Muscle layer of colon (tissue), 2 donors: ENCODE results near the gene CEP85L.

Experiments used
- H3K27ac ChIP-seq: one replicate; pipeline ENCODE4 v1.7.0; 2013; ENCODE audit warnings: low read depth, mild to moderate bottlenecking, low read length, moderate library complexity
- H3K27me3 ChIP-seq, 2 donors: one replicate each; pipeline ENCODE4 v1.7.0; 2013; ENCODE audit warnings: low read length in 2 of 2, mild to moderate bottlenecking in 2 of 2; ENCODE audit not compliant: insufficient read depth in 2 of 2, control insufficient read depth in 1 of 2
- H3K36me3 ChIP-seq: one replicate; pipeline ENCODE4 v1.7.0; 2013; ENCODE audit warnings: mild to moderate bottlenecking, low read length; ENCODE audit not compliant: insufficient read depth
- H3K4me1 ChIP-seq: one replicate; pipeline ENCODE4 v1.7.0; 2013; ENCODE audit warnings: mild to moderate bottlenecking, low read length; ENCODE audit not compliant: insufficient read depth
- H3K4me3 ChIP-seq, 2 donors: one replicate each; pipeline ENCODE4 v1.7.0; 2013; ENCODE audit warnings: low read length in 2 of 2, low read depth in 1 of 2, mild to moderate bottlenecking in 1 of 2, moderate library complexity in 1 of 2
- H3K9ac ChIP-seq: one replicate; pipeline ENCODE4 v1.7.0; 2013; ENCODE audit warnings: low read length
- H3K9me3 ChIP-seq: one replicate; pipeline ENCODE4 v1.7.0; 2013; ENCODE audit warnings: mild to moderate bottlenecking, low read length
- donor health status: abdominal sarcoma.
- donor health status: Adenocarcinoma of cecum.

Gene CEP85L

DNA sequence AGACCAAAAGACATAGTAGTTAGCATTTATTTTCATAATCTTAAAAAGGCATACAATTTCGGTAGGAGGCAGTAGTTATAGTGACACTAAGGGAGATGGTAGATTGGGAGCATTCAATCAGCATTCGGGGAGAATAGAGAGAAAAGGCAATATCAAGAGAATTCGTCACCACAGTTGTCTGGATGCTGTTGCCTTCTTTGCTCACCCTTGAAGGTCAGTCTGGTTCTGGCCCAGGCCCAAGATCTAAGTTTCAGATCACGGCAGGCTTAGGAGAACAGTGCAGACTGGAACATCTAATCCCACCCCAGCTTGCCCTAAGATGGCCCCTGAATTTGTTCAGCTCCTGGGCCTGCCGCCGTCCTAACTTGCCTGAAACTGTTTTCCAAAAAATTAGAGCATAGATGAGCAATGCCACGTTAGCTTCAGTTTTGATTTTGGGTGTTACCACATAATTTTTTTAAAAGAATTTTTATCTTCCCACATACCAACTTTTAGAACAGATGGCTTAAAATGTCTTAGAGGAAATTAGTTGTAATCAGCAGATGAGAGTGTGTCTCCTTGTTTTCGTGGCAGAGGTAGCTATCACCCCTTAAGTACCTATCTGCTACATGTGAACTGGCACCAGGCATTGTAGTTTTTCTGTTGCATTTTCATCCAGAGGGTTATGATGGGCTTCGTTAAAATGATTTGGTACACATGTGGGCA is 8.3 kb upstream of the CEP85L start:
- Histone ChIP-seq H3K4me3 (no peak overlapping the region), H3K4me1 (no peaks in the 10 kb centered on the region), H3K9me3 (no peaks in the 10 kb centered on the region), H3K9ac (no peak overlapping the region), H3K27me3 (no peaks in the 10 kb centered on the region), H3K36me3 (no peaks in the 10 kb centered on the region), H3K27ac (no peak overlapping the region)

DNA sequence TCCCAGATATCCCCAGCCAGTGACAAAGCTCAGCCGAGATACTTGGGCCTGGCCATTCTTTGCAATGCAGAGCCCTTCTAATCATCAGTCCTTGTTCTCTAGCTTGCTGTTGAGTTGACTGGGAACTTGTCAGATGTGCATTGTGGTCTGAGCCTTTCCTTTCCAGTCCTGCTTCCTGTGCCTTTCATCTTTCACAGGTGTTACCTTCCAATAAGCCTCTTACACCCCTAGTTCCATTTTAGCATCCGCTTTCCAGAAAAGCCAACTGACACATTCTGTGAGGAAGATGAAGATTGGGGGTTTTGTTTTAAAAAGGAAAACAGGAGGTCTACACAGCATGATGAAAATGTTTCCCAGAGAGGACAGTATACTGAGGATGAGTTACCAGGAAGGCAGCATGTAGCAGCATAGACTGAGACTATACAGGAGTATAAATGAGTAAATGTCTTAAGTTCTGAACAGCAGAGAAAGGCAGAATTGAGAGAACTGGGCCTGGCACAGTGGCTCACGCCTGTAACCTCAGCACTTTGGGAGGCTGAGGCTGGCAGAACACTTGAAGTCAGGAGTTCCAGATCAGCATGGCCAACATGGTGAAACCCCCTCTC is 5.6 kb upstream of the CEP85L start:
- H3K9ac ChIP-seq = no peak overlapping the region
- no peaks in the 10 kb centered on the region for H3K4me1 ChIP-seq
- H3K27me3 ChIP-seq = no peaks in the 10 kb centered on the region
- H3K4me3 ChIP-seq = no peak overlapping the region
- no peak overlapping the region for H3K27ac ChIP-seq
- H3K9me3 ChIP-seq = no peaks in the 10 kb centered on the region
- H3K36me3 ChIP-seq = no peaks in the 10 kb centered on the region

DNA sequence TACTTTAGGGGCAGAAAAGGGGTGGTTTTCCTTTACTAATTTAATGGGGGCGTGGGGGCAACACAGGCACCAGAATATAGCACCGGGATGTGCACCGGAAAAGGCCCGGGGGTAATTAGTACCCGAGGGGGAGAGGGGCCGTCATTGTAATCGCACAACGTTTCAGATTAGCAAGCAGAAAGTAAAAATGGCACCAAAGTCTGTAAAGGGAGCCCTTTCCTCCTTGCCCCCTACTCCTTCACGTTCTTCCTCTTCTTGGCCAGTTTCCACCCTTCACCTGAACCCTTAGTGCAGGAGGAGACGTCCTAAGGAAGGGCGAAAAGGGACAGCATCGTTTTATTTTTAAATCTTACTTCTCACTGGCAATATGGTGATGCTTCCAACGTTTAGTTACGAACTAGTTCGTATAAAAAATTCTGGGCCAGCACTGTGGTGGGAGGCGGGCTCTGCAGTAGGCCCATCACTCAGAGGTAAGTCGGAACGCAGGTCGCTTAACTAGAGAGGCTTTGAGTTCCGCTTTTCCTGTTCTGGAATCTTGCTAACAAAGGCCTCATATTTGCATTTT is 742 bp upstream of the CEP85L start:
- H3K4me1 ChIP-seq = peaks cover 9% of the 10 kb centered on the region

DNA sequence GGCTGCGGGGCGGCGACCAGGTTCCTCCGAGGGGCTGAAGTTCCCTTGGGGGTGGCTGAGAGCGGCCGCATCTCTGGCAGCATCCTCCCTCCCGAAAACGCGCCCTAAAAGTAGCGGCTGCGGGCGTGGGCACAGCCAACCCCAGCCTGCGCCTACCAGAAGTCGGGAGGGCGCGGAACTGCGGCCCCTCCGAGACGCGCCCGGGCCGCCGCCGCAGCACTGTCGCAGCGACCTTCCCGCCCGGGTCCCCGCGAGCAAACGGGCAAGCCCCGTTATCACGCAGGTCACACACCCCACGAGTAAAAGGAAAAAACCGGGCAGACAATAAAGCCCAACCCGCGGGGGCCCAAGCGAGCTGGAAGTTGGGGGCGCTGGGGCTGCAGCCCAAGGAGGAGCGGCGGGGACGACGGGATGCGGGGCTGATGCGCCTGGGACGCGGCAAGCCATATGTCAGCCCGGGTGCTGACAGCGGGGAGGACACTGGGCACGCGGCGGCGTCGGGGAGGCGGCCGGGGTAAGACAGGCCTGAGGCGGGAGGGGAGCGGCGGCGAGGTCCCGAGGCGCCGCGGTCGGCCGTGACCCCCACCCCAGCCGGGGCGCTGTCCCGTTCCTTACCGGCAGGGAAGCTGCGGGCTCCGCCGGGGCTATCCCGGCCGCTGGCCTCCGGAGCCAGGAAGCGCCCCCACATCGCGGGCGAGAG is 659 bp downstream of the CEP85L start:
- Histone ChIP-seq H3K36me3 (no peaks in the 10 kb centered on the region), H3K9ac (peak overlapping the region; percentile 38), H3K4me1 (peaks cover 9% of the 10 kb centered on the region), H3K9me3 (no peaks in the 10 kb centered on the region), H3K4me3 (peak overlapping the region; percentile 78 to 90), H3K27ac (peak overlapping the region; percentile 77), H3K27me3 (no peaks in the 10 kb centered on the region)

More for the DNA sequence above, 742 bp upstream of the CEP85L start:
- Histone ChIP-seq H3K27me3 (no peaks in the 10 kb centered on the region), H3K9ac (peak overlapping the region; percentile 54), H3K27ac (peak overlapping the region; percentile 68), H3K9me3 (no peaks in the 10 kb centered on the region), H3K36me3 (no peaks in the 10 kb centered on the region), H3K4me3 (peak overlapping the region; percentile 78 to 90)

DNA sequence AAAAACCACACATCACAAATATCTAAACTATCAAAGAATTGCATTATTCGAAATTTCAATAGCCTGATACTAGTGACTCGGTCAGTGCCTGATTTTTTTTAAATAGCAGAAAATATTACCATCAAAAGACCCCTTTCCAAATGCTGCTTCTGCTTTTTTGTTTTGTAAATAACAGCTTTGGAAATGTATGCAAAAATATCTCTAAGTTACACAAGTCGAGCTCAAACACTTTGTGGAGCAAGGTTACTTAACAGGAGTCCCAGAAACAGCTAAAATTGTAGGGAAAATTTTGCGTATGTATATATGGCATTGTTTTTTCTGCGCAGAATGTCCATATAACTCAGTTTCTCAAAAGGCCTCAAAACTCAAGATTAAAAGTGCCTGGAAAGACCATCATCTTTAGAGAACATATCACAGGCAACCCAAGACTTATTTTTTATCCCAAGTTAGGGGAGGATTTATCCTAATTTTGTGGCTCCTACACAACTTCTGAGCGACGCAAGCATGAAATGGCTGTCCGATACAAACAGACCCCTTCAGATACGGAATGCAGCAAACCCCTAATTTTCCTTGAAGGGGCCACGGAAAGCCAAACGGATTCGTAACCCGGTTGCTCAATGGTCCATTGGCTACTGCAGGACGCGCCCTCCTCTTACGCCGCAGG is 1.3 kb downstream of the CEP85L start:
- H3K4me3 ChIP-seq = peak overlapping the region; percentile 78 to 90
- H3K9me3 ChIP-seq = no peaks in the 10 kb centered on the region
- peaks cover 13% of the 10 kb centered on the region for H3K4me1 ChIP-seq
- peak overlapping the region; percentile 77 for H3K27ac ChIP-seq
- H3K36me3 ChIP-seq = no peaks in the 10 kb centered on the region
- H3K27me3 ChIP-seq = no peaks in the 10 kb centered on the region
- H3K9ac ChIP-seq = peak overlapping the region; percentile 38

DNA sequence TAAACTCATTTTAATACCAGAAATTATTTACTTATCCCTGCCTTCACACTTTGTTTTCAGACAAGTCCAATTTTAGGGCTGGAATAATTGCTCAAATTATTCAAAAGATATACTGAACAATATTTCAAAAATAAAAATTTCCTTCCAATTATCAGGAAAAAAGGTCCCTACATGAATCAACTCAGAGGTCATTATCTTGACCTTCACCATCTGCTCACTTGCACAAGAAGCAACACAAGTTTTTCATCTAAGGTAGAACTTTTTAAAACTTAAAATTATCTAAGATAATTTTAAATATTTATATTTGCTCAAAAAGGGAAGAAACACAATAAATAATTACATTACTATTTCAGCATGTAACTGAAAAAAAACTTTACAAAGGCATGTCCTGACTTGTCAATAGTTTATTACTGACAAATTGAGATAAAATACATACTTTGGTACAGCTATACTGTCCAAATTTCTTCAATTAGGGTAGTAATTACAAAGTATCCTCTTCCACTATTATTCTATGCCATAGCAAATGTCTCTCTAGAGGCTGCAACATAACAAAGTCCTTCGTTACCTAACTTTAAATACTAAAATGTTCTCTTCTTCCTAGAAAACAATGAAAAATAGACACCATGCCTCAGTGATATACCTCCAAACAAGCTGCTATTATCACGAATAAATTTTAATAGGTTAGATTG is 2.4 kb downstream of the CEP85L start:
- Histone ChIP-seq H3K27ac (no peak overlapping the region), H3K4me3 (no peak overlapping the region), H3K9me3 (no peaks in the 10 kb centered on the region), H3K4me1 (peaks cover 18% of the 10 kb centered on the region), H3K9ac (no peak overlapping the region), H3K27me3 (no peaks in the 10 kb centered on the region), H3K36me3 (no peaks in the 10 kb centered on the region)

DNA sequence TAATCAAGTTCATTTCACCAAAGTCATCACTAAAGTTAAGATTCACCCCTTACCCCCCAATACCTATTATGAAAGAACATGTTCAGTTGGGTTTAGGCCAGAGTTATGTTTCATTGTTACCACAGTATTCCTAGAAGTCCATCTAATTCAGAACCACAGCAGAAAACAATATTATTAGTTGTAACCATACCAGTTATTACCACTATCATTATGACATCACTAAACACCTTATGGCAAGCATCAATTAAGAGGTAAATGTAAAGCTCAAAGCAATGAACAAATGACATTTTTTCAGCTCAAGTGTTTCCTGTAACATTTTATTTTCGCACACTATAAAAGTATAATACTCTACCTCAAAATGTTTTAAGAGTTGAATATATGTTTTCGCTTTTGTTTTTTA is 4.4 kb downstream of the CEP85L start:
- Histone ChIP-seq H3K4me1 (peaks cover 18% of the 10 kb centered on the region), H3K9me3 (no peaks in the 10 kb centered on the region), H3K4me3 (no peak overlapping the region), H3K36me3 (no peaks in the 10 kb centered on the region), H3K27me3 (no peaks in the 10 kb centered on the region), H3K27ac (no peak overlapping the region), H3K9ac (no peak overlapping the region)

DNA sequence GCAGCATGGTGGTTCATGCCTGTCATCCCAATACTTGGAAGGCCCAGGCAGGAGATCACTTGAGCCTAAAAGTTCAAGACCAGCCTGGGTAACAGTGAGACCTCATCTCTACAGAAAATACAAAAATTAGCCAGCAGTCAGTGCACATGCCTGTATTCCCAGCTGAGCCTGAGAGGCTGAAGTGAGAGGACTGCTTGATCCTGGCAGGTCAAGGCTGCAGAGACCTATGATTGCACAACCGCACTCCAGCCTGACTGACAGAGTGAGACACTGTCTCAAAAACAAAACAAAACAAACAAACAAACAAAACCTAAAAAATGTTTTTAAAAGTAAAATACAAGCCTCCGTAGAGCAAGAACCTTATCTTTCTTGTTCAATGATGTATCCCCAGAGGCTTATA is 6.0 kb downstream of the CEP85L start:
- no peak overlapping the region for H3K9ac ChIP-seq
- peaks cover 18% of the 10 kb centered on the region for H3K4me1 ChIP-seq
- no peak overlapping the region for H3K27ac ChIP-seq
- no peaks in the 10 kb centered on the region for H3K9me3 ChIP-seq
- no peak overlapping the region for H3K4me3 ChIP-seq
- H3K27me3 ChIP-seq = no peaks in the 10 kb centered on the region
- no peaks in the 10 kb centered on the region for H3K36me3 ChIP-seq

DNA sequence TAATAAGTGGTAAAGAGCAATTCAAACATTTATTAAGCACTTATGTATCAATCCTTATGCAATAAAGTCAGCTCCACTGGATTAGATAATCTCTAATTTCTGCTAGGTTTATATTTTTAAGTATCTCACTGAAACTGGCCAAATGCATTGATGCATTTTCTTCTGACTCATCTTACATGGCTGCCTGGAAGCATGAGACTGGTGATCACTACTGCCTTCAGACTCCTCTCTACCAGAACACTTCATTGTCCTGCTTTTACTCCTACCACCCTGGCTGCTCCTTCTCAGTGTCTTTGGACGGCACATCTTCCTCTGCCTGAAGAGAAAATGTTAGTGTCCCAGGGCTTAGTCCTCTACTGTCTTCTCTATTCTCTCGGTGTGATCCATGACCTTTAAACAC is 7.4 kb downstream of the CEP85L start:
- Histone ChIP-seq H3K4me3 (no peak overlapping the region), H3K36me3 (no peaks in the 10 kb centered on the region), H3K27me3 (no peaks in the 10 kb centered on the region), H3K9me3 (no peaks in the 10 kb centered on the region), H3K4me1 (peaks cover 15% of the 10 kb centered on the region), H3K9ac (no peak overlapping the region), H3K27ac (no peak overlapping the region)

DNA sequence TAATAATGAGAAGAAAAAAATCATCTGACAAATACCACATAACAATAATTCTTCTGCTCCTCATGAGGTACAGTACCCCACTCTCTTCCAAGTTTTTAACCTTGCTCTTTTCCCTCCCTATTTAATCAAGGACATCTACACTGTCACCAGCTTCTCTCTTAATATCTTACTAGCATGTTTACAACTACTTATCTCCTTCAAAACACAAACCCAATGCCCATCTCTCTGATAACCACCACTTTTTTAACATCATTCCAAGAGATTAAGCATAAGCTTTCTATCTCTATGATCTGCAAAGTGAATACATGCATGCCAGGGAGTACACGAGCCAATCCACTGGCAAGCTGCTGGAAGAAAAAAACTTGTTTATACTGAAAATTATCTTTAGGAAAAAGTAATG is 10.3 kb downstream of the CEP85L start:
- Histone ChIP-seq H3K9me3 (no peaks in the 10 kb centered on the region), H3K27me3 (no peaks in the 10 kb centered on the region), H3K4me1 (peaks cover 17% of the 10 kb centered on the region), H3K36me3 (no peaks in the 10 kb centered on the region), H3K27ac (no peak overlapping the region), H3K4me3 (no peak overlapping the region), H3K9ac (no peak overlapping the region)
